Glutamatergic neuron (in vitro differentiated cells): ENCODE results near the gene CMTM5. TPM values are rescaled to one million over a fixed set of nuclear protein-coding genes. Genes with fewer than 3 reads are reported as not detected.
"Not testable (repeated sequence)": the region's sequence is repeated elsewhere in the genome, so short reads cannot be mapped to it uniquely, and the experiment has no call there.

ENCODE experiments used
- DNase-seq: peaks from one replicate; pipeline ENCODE4 v3.0.0; 2022
- H3K27ac Mint-ChIP-seq: one replicate; pipeline ENCODE4 v1.8.0; 2020; ENCODE audit warnings: mild to moderate bottlenecking, mixed read lengths, inconsistent platforms; ENCODE audit not compliant: unreplicated experiment
- H3K27me3 Mint-ChIP-seq: one replicate; pipeline ENCODE4 v1.8.0; 2020; ENCODE audit warnings: mild to moderate bottlenecking, moderate library complexity, mixed read lengths, inconsistent platforms; ENCODE audit not compliant: unreplicated experiment
- H3K36me3 Mint-ChIP-seq: one replicate; pipeline ENCODE4 v1.8.0; 2020; ENCODE audit warnings: mild to moderate bottlenecking, mixed read lengths, inconsistent platforms; ENCODE audit not compliant: unreplicated experiment
- H3K4me1 Mint-ChIP-seq: one replicate; pipeline ENCODE4 v1.8.0; 2020; ENCODE audit warnings: mild to moderate bottlenecking, low read depth, mixed read lengths, inconsistent platforms; ENCODE audit not compliant: unreplicated experiment
- H3K4me3 Mint-ChIP-seq: one replicate; pipeline ENCODE4 v1.8.0; 2020; ENCODE audit warnings: mild to moderate bottlenecking, mixed read lengths, inconsistent platforms; ENCODE audit not compliant: unreplicated experiment
- H3K9me3 Mint-ChIP-seq: one replicate; pipeline ENCODE4 v1.8.0; 2020; ENCODE audit warnings: mild to moderate bottlenecking, moderate library complexity, mixed read lengths, inconsistent platforms; ENCODE audit not compliant: unreplicated experiment
- CTCF ChIP-seq: fragments of 200-600 bp; sonication (generic); IDR thresholded peaks from one replicate; pipeline ENCODE4 v1.5.0; 2021; ENCODE audit not compliant: partially characterized antibody, unreplicated experiment
- total RNA-seq: library from RNA; stranded (reverse); fragmentation: NEBNext Ultra II Directional; extraction: Animal tissue kit (Norgen Biotek cat#: 25700); gene quantifications from one replicate; pipeline ENCODE4 v1.2.1, GENCODE V29; 2021; ENCODE audit not compliant: unreplicated experiment

Gene CMTM5
- total RNA-seq, 1 donor from 2014 or later: not detected

- Mint-ChIP-seq H3K4me1 (no peaks in the 10 kb centered on the region), H3K9me3 (peaks cover under 1% of the 10 kb centered on the region), H3K4me3 (no peak overlapping the region), H3K36me3 (peaks cover 5% of the 10 kb centered on the region), H3K27me3 (peaks cover 13% of the 10 kb centered on the region), H3K27ac (no peak overlapping the region)
- no peak for TF ChIP-seq CTCF
- DNase-seq: no peak
Measured at GRCh38 chr14:23414906-23415820, 38.3 kb downstream of the CMTM5 start.

GRCh38 chr14:23415821-23416778 lies 39.3 kb downstream of the CMTM5 start:
- H3K27ac Mint-ChIP-seq: no peak overlapping the region
- peaks cover 12% of the 10 kb centered on the region for H3K27me3 Mint-ChIP-seq
- no peak for DNase-seq
- no peaks in the 10 kb centered on the region for H3K4me1 Mint-ChIP-seq
- H3K4me3 Mint-ChIP-seq: no peak overlapping the region
- TF ChIP-seq CTCF: no peak
- peaks cover 5% of the 10 kb centered on the region for H3K36me3 Mint-ChIP-seq
- peaks cover 2% of the 10 kb centered on the region for H3K9me3 Mint-ChIP-seq

- H3K9me3 Mint-ChIP-seq: peaks cover 2% of the 10 kb centered on the region
- peaks cover 9% of the 10 kb centered on the region for H3K27me3 Mint-ChIP-seq
- no peak overlapping the region for H3K27ac Mint-ChIP-seq
Measured at GRCh38 chr14:23416801-23417200, 40.0 kb downstream of the CMTM5 start.

GRCh38 chr14:23417269-23417668 lies 40.4 kb downstream of the CMTM5 start:
- not testable (repeated sequence) for H3K27ac Mint-ChIP-seq, DNase-seq, H3K36me3 Mint-ChIP-seq, H3K4me3 Mint-ChIP-seq, H3K9me3 Mint-ChIP-seq, H3K4me1 Mint-ChIP-seq, H3K27me3 Mint-ChIP-seq

More at GRCh38 chr14:23416801-23417200, 40.0 kb downstream of the CMTM5 start:
- DNase-seq: no peak
- Mint-ChIP-seq H3K36me3 (peaks cover 5% of the 10 kb centered on the region), H3K4me3 (no peak overlapping the region), H3K4me1 (no peaks in the 10 kb centered on the region)
- no peak for TF ChIP-seq CTCF

GRCh38 chr14:23418021-23418420 lies 41.2 kb downstream of the CMTM5 start:
- H3K4me3 Mint-ChIP-seq: no peak overlapping the region
- peaks cover 2% of the 10 kb centered on the region for H3K9me3 Mint-ChIP-seq
- H3K4me1 Mint-ChIP-seq: no peaks in the 10 kb centered on the region
- no peak for TF ChIP-seq CTCF
- no peak for DNase-seq
- H3K36me3 Mint-ChIP-seq: peaks cover 5% of the 10 kb centered on the region
- no peak overlapping the region for H3K27ac Mint-ChIP-seq
- H3K27me3 Mint-ChIP-seq: peaks cover 9% of the 10 kb centered on the region

- DNase-seq, H3K9me3 Mint-ChIP-seq, H3K4me3 Mint-ChIP-seq, H3K4me1 Mint-ChIP-seq, H3K36me3 Mint-ChIP-seq, H3K27ac Mint-ChIP-seq: not testable (repeated sequence)
- H3K27me3 Mint-ChIP-seq: peaks cover 11% of the 10 kb centered on the region
Measured at GRCh38 chr14:23419646-23420045, 42.8 kb downstream of the CMTM5 start.
